SK-N-MC (cell line): Measurements from ENCODE around the gene CFAP65.

ENCODE experiments used
- DNase-seq: peaks from one replicate; pipeline ENCODE4 v3.0.0-alpha.2; 2011; ENCODE audit warnings: low read depth, low spot score
- H3K27ac ChIP-seq: fragments of 200-600 bp; sonication (generic); 2 replicates; pipeline ENCODE4 v1.5.1; 2016; ENCODE audit warnings: mixed run types
- H3K36me3 ChIP-seq: fragments of 200-600 bp; sonication (generic); 2 replicates; pipeline ENCODE4 v1.6.1; 2017; ENCODE audit warnings: antibody characterized with exemption, low read length, mixed read lengths; ENCODE audit not compliant: insufficient read depth
- H3K4me3 ChIP-seq: fragments of 200-600 bp; sonication (generic); 2 replicates; pipeline ENCODE4 v1.5.1; 2016
- H3K9ac ChIP-seq: fragments of 200-600 bp; sonication (generic); 2 replicates; pipeline ENCODE4 v1.8.0; 2017; ENCODE audit warnings: mixed run types, mixed read lengths; ENCODE audit not compliant: insufficient read length
- H3K9me3 ChIP-seq: fragments of 200-600 bp; sonication (generic); 2 replicates; pipeline ENCODE4 v1.6.1; 2017; ENCODE audit warnings: low read depth, mild to moderate bottlenecking, antibody characterized with exemption, low read length, moderate library complexity, mixed read lengths
- EZH2 ChIP-seq: fragments of 200-600 bp; sonication (generic); IDR thresholded peaks from one replicate; pipeline ENCODE4 v1.6.1; 2017; ENCODE audit warnings: antibody characterized with exemption
- FOXP2 ChIP-seq: optimal IDR thresholded peaks from 2 replicates; pipeline ENCODE3; 2011; ENCODE audit warnings: mild to moderate bottlenecking, moderate library complexity; ENCODE audit not compliant: insufficient read depth; ENCODE audit errors: extremely low read length, control extremely low read depth
- POLR2AphosphoS5 ChIP-seq: IDR thresholded peaks from 2 replicates; pipeline ENCODE4 v1.6.1; 2012; ENCODE audit warnings: mild to moderate bottlenecking, low read depth, low read length, borderline replicate concordance

The CFAP65 gene

GRCh38 chr2:218995561-218995960, 45.8 kb downstream of the CFAP65 start:
- H3K9ac ChIP-seq: no peak overlapping the region
- no peaks in the 10 kb centered on the region for H3K36me3 ChIP-seq
- H3K4me3 ChIP-seq: no peak overlapping the region
- no peaks in the 10 kb centered on the region for H3K9me3 ChIP-seq
- no peak overlapping the region for H3K27ac ChIP-seq
- no peak for DNase-seq
- TF ChIP-seq EZH2 (no peak), FOXP2 (no peak), POLR2AphosphoS5 (no peak)

- Histone ChIP-seq H3K27ac (no peak within 1 kb of the TSS), H3K4me3 (peak within 1 kb of the TSS; percentile 64), H3K9me3 (no peaks in the 10 kb centered on the region), H3K9ac (no peak within 1 kb of the TSS), H3K36me3 (no peaks in the 10 kb centered on the region)
- no peak for DNase-seq
- TF ChIP-seq POLR2AphosphoS5 (no peak), FOXP2 (no peak), EZH2 (no peak)
These were observed 47.7 kb downstream of the CFAP65 start, which contains the start of gene CRYBA2 for GRCh38 chr2:218993345-218994315. TSS of gene CRYBA2 (minus strand) at chr2:218993422. CDS start at chr2:218993176, 246 bp downstream.

GRCh38 chr2:218992703-218993344, 48.5 kb downstream of the CFAP65 start:
- Histone ChIP-seq H3K36me3 (no peaks in the 10 kb centered on the region), H3K27ac (no peak overlapping the region), H3K4me3 (no peak overlapping the region), H3K9ac (no peak overlapping the region), H3K9me3 (no peaks in the 10 kb centered on the region)
- DNase-seq: no peak
- TF ChIP-seq POLR2AphosphoS5 (no peak), FOXP2 (no peak)

- no peaks in the 10 kb centered on the region for H3K9me3 ChIP-seq
- H3K4me3 ChIP-seq: no peak overlapping the region
- no peak overlapping the region for H3K27ac ChIP-seq
- no peak for DNase-seq
- TF ChIP-seq POLR2AphosphoS5 (no peak), EZH2 (no peak), FOXP2 (no peak)
- H3K36me3 ChIP-seq: no peaks in the 10 kb centered on the region
- H3K9ac ChIP-seq: no peak overlapping the region
These were observed 49.1 kb downstream of the CFAP65 start for GRCh38 chr2:218992196-218992595.

GRCh38 chr2:218991674-218992168, 49.6 kb downstream of the CFAP65 start:
- TF ChIP-seq FOXP2: no peak
- no peak for TF ChIP-seq EZH2
- no peak for TF ChIP-seq POLR2AphosphoS5

GRCh38 chr2:218990612-218991011, 50.7 kb downstream of the CFAP65 start:
- no peaks in the 10 kb centered on the region for H3K36me3 ChIP-seq
- no peak overlapping the region for H3K4me3 ChIP-seq
- no peak overlapping the region for H3K27ac ChIP-seq
- DNase-seq: no peak
- no peaks in the 10 kb centered on the region for H3K9me3 ChIP-seq
- no peak for TF ChIP-seq POLR2AphosphoS5
- TF ChIP-seq FOXP2: no peak
- TF ChIP-seq EZH2: no peak
- H3K9ac ChIP-seq: no peak overlapping the region

More at GRCh38 chr2:218991674-218992168, 49.6 kb downstream of the CFAP65 start:
- Histone ChIP-seq H3K36me3 (no peaks in the 10 kb centered on the region), H3K9ac (no peak overlapping the region), H3K27ac (no peak overlapping the region), H3K9me3 (no peaks in the 10 kb centered on the region), H3K4me3 (no peak overlapping the region)
- no peak for DNase-seq

- Histone ChIP-seq H3K9me3 (no peaks in the 10 kb centered on the region), H3K4me3 (no peak overlapping the region), H3K36me3 (no peaks in the 10 kb centered on the region), H3K27ac (no peak overlapping the region), H3K9ac (no peak overlapping the region)
- DNase-seq: no peak
- TF ChIP-seq EZH2: no peak
- no peak for TF ChIP-seq FOXP2
- TF ChIP-seq POLR2AphosphoS5: no peak
These were observed 51.3 kb downstream of the CFAP65 start for GRCh38 chr2:218990052-218990451.

- TF ChIP-seq EZH2: no peak
- TF ChIP-seq POLR2AphosphoS5: no peak
- TF ChIP-seq FOXP2: no peak
- Histone ChIP-seq H3K4me3 (no peak overlapping the region), H3K9ac (no peak overlapping the region), H3K27ac (no peak overlapping the region), H3K9me3 (no peaks in the 10 kb centered on the region), H3K36me3 (no peaks in the 10 kb centered on the region)
- DNase-seq: no peak
These were observed 52.7 kb downstream of the CFAP65 start for GRCh38 chr2:218988650-218989049.
